Measurements from ENCODE around the gene ASCL2.

ASCL2 gene

GRCh38 chr11:2224254-2224653 lies 46.1 kb downstream of the ASCL2 start:
- no peak for DNase-seq (ENCODE audit: low spot score)

- DNase-seq (ENCODE audit: low spot score) = no peak
Observed at GRCh38 chr11:2223153-2223794, 47.1 kb downstream of the ASCL2 start.

GRCh38 chr11:2222451-2222850 lies 47.9 kb downstream of the ASCL2 start:
- DNase-seq (ENCODE audit: low spot score) = no peak

GRCh38 chr11:2221591-2221990 lies 48.8 kb downstream of the ASCL2 start:
- no peak for DNase-seq (ENCODE audit: low spot score)

- DNase-seq (ENCODE audit: low spot score) = no peak
Observed at GRCh38 chr11:2221024-2221423, 49.4 kb downstream of the ASCL2 start.

GRCh38 chr11:2220173-2220771 lies 50.1 kb downstream of the ASCL2 start:
- no peak for DNase-seq (ENCODE audit: low spot score)

- no peak for DNase-seq (ENCODE audit: low spot score)
Observed at GRCh38 chr11:2219318-2220017, 50.9 kb downstream of the ASCL2 start.
